Measurements from ENCODE around the gene AXL.

Gene AXL

GRCh38 chr19:41307954-41308449 lies 89.0 kb downstream of the AXL start (continued):
- no peak for TF ChIP-seq TSHZ2 (CRISPR knock-in tag; IDR thresholded peaks at IDR 0.05)
- TF ChIP-seq ISL1 (CRISPR knock-in tag; IDR thresholded peaks at IDR 0.05): no peak
- no peak for TF ChIP-seq TCF4 (CRISPR knock-in tag; IDR thresholded peaks at IDR 0.05; ENCODE audit: borderline replicate concordance)

GRCh38 chr19:41308450-41309179 lies 89.6 kb downstream of the AXL start:
- ATAC-seq: peak; percentile 69
- TF ChIP-seq TSHZ2 (CRISPR knock-in tag; IDR thresholded peaks at IDR 0.05) (no peak), ZNF70 (CRISPR knock-in tag; IDR thresholded peaks at IDR 0.05) (no peak), PATZ1 (CRISPR knock-in tag; IDR thresholded peaks at IDR 0.05; ENCODE audit: borderline replicate concordance) (no peak), ZFP30 (CRISPR knock-in tag; IDR thresholded peaks at IDR 0.05) (no peak), POU6F1 (CRISPR knock-in tag; IDR thresholded peaks at IDR 0.05; ENCODE audit: borderline replicate concordance, low read depth) (no peak), CREB5 (CRISPR knock-in tag; IDR thresholded peaks at IDR 0.05; ENCODE audit: low read depth) (no peak), ZFP3 (CRISPR knock-in tag; IDR thresholded peaks at IDR 0.05) (no peak), ESRRG (CRISPR knock-in tag; IDR thresholded peaks at IDR 0.05) (no peak), SNAI2 (CRISPR knock-in tag; IDR thresholded peaks at IDR 0.05) (no peak)

- ATAC-seq: peak; percentile 36
- TF ChIP-seq TCF4 (CRISPR knock-in tag; IDR thresholded peaks at IDR 0.05; ENCODE audit: borderline replicate concordance) (no peak), GLIS3 (CRISPR knock-in tag; IDR thresholded peaks at IDR 0.05) (no peak), ISL1 (CRISPR knock-in tag; IDR thresholded peaks at IDR 0.05) (no peak), BACH2 (CRISPR knock-in tag; IDR thresholded peaks at IDR 0.05; ENCODE audit: borderline replicate concordance) (no peak), RARB (CRISPR knock-in tag; IDR thresholded peaks at IDR 0.05) (no peak), ZFP30 (CRISPR knock-in tag; IDR thresholded peaks at IDR 0.05) (no peak), CSDC2 (CRISPR knock-in tag; IDR thresholded peaks at IDR 0.05) (no peak), POU6F1 (CRISPR knock-in tag; IDR thresholded peaks at IDR 0.05; ENCODE audit: borderline replicate concordance, low read depth) (no peak)
Measured at GRCh38 chr19:41309180-41310032, 90.4 kb downstream of the AXL start.
